ENCODE measurements around the gene OTOGL.
"Not testable (repeated sequence)": the region's sequence is repeated elsewhere in the genome, so short reads cannot be mapped to it uniquely, and the experiment has no call there.

The OTOGL gene

GRCh38 chr12:80121661-80122060 is 22.3 kb downstream of the OTOGL start:
- no peak for DNase-seq

- DNase-seq: no peak
Observed at GRCh38 chr12:80129895-80130530, 30.7 kb downstream of the OTOGL start.

- no peak for DNase-seq
Observed at GRCh38 chr12:80135624-80136023, 36.3 kb downstream of the OTOGL start.

GRCh38 chr12:80140005-80140404 is 40.7 kb downstream of the OTOGL start:
- DNase-seq: no peak

- DNase-seq: no peak
Observed at GRCh38 chr12:80142640-80143039, 43.3 kb downstream of the OTOGL start.

- no peak for DNase-seq
Observed at GRCh38 chr12:80143537-80143936, 44.2 kb downstream of the OTOGL start.

GRCh38 chr12:80149547-80150313 is 50.4 kb downstream of the OTOGL start:
- DNase-seq: not testable (repeated sequence)

GRCh38 chr12:80151131-80151530 is 51.8 kb downstream of the OTOGL start:
- DNase-seq: no peak

- DNase-seq: no peak
Observed at GRCh38 chr12:80154261-80154660, 54.9 kb downstream of the OTOGL start.

GRCh38 chr12:80156306-80156705 is 57.0 kb downstream of the OTOGL start:
- no peak for DNase-seq

GRCh38 chr12:80157645-80158044 is 58.3 kb downstream of the OTOGL start:
- no peak for DNase-seq

GRCh38 chr12:80161612-80162011 is 62.3 kb downstream of the OTOGL start:
- no peak for DNase-seq

- DNase-seq: no peak
Observed at GRCh38 chr12:80162177-80162576, 62.8 kb downstream of the OTOGL start.

- DNase-seq: no peak
Observed at GRCh38 chr12:80165746-80166145, 66.4 kb downstream of the OTOGL start.

GRCh38 chr12:80166751-80167150 is 67.4 kb downstream of the OTOGL start:
- no peak for DNase-seq

GRCh38 chr12:80168936-80169335 is 69.6 kb downstream of the OTOGL start:
- DNase-seq: no peak

GRCh38 chr12:80170915-80171314 is 71.6 kb downstream of the OTOGL start:
- no peak for DNase-seq

- no peak for DNase-seq
Observed at GRCh38 chr12:80173083-80173864, 73.9 kb downstream of the OTOGL start.

- no peak for DNase-seq
Observed at GRCh38 chr12:80175307-80175930, 76.1 kb downstream of the OTOGL start.

- no peak for DNase-seq
Observed at GRCh38 chr12:80176706-80177105, 77.4 kb downstream of the OTOGL start.

GRCh38 chr12:80178846-80179245 is 79.5 kb downstream of the OTOGL start:
- no peak for DNase-seq

- DNase-seq: no peak
Observed at GRCh38 chr12:80183939-80184338, 84.6 kb downstream of the OTOGL start.

- DNase-seq: no peak
Observed at GRCh38 chr12:80184926-80185325, 85.6 kb downstream of the OTOGL start.

All from effector CD4-positive, alpha-beta T cell (primary cell).